Measurements from ENCODE around the gene SLC9A1.

GRCh38 chr1:27149762-27150113, 5.2 kb downstream of the SLC9A1 start:
- TF ChIP-seq EZH2 (IDR thresholded peaks at IDR 0.05; ENCODE audit: insufficient read depth, poor library complexity, severe bottlenecking) (no peak), EZH2phosphoT487 (IDR thresholded peaks at IDR 0.05; ENCODE audit: insufficient read depth, low read depth) (no peak)

Measured in GM23248 (cell line).